Panc1 (cell line): ENCODE results near the gene GPR55.

Experiments used
- POLR2AphosphoS5 ChIP-seq: IDR thresholded peaks from 2 replicates; pipeline ENCODE4 v1.6.1; 2012; ENCODE audit warnings: mild to moderate bottlenecking, low read depth, low read length, moderate library complexity
- REST ChIP-seq, 2 experiments: IDR thresholded peaks; 2 replicates each; pipeline ENCODE4 v1.6.1; 2011 to 2012; ENCODE audit warnings: low read depth in 2 of 2, control low read depth in 1 of 2, low read length in 1 of 2, mild to moderate bottlenecking in 1 of 2, moderate library complexity in 1 of 2; ENCODE audit not compliant: insufficient read depth in 1 of 2
- SIN3A ChIP-seq: IDR thresholded peaks from 2 replicates; pipeline ENCODE4 v1.6.1; 2012; ENCODE audit warnings: low read depth, mild to moderate bottlenecking, low read length, moderate library complexity, borderline replicate concordance; ENCODE audit not compliant: insufficient read depth
- TCF7L2 ChIP-seq: IDR thresholded peaks from 2 replicates; pipeline ENCODE4 v1.6.1; 2011; ENCODE audit warnings: mild to moderate bottlenecking, low read depth, low read length, inconsistent platforms
- TF ChIP-seq, protein P1 (sequence below): fragments of 450-650 bp; IDR thresholded peaks from 2 replicates; pipeline ENCODE4 v1.5.1; 2017; ENCODE audit warnings: mild to moderate bottlenecking

GRCh38 chr2:230872968-230873660, 51.9 kb downstream of the GPR55 start:
- TF ChIP-seq, protein P1, sequence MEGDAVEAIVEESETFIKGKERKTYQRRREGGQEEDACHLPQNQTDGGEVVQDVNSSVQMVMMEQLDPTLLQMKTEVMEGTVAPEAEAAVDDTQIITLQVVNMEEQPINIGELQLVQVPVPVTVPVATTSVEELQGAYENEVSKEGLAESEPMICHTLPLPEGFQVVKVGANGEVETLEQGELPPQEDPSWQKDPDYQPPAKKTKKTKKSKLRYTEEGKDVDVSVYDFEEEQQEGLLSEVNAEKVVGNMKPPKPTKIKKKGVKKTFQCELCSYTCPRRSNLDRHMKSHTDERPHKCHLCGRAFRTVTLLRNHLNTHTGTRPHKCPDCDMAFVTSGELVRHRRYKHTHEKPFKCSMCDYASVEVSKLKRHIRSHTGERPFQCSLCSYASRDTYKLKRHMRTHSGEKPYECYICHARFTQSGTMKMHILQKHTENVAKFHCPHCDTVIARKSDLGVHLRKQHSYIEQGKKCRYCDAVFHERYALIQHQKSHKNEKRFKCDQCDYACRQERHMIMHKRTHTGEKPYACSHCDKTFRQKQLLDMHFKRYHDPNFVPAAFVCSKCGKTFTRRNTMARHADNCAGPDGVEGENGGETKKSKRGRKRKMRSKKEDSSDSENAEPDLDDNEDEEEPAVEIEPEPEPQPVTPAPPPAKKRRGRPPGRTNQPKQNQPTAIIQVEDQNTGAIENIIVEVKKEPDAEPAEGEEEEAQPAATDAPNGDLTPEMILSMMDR: no peak
- TF ChIP-seq POLR2AphosphoS5 (no peak), REST (IDR thresholded peaks at IDR 0.05; ENCODE audit: insufficient read depth in 1 of 2, low read depth in 2 of 2, low read length in 1 of 2) (no peak), SIN3A (no peak), TCF7L2 (no peak)
